GM19025 (cell line): ENCODE measurements around the gene WWTR1.

ENCODE experiments used
- ATAC-seq: cut with Tn5 transposase; IDR thresholded peaks from one replicate; pipeline ENCODE4 v1.9.1; 2021; ENCODE audit warnings: mild to moderate bottlenecking, low read depth, moderate library complexity; ENCODE audit not compliant: unreplicated experiment

The WWTR1 gene

GRCh38 chr3:149599236-149599635, 58.6 kb downstream of the WWTR1 start:
- no peak for ATAC-seq

- no peak for ATAC-seq
Measured at GRCh38 chr3:149596134-149596770, 61.6 kb downstream of the WWTR1 start.

- no peak for ATAC-seq
Measured at GRCh38 chr3:149593418-149594160, 64.2 kb downstream of the WWTR1 start.

- no peak for ATAC-seq
Measured at GRCh38 chr3:149592758-149593240, 65.0 kb downstream of the WWTR1 start.

GRCh38 chr3:149590691-149591441, 67.0 kb downstream of the WWTR1 start:
- no peak for ATAC-seq

- no peak for ATAC-seq
Measured at GRCh38 chr3:149589332-149589731, 68.5 kb downstream of the WWTR1 start.

- ATAC-seq: no peak
Measured at GRCh38 chr3:149588909-149589308, 68.9 kb downstream of the WWTR1 start.

GRCh38 chr3:149587383-149587782, 70.4 kb downstream of the WWTR1 start:
- ATAC-seq: no peak

- ATAC-seq: no peak
Measured at GRCh38 chr3:149586871-149587270, 71.0 kb downstream of the WWTR1 start.

GRCh38 chr3:149585401-149585726, 72.5 kb downstream of the WWTR1 start:
- ATAC-seq: peak; percentile 90

GRCh38 chr3:149583921-149584635, 73.7 kb downstream of the WWTR1 start:
- no peak for ATAC-seq

GRCh38 chr3:149582395-149582794, 75.4 kb downstream of the WWTR1 start:
- ATAC-seq: no peak

- no peak for ATAC-seq
Measured at GRCh38 chr3:149581681-149582370, 76.0 kb downstream of the WWTR1 start.

GRCh38 chr3:149581248-149581647, 76.6 kb downstream of the WWTR1 start:
- ATAC-seq: no peak

- no peak for ATAC-seq
Measured at GRCh38 chr3:149579838-149580542, 77.8 kb downstream of the WWTR1 start.

- ATAC-seq: no peak
Measured at GRCh38 chr3:149579161-149579560, 78.7 kb downstream of the WWTR1 start.

- ATAC-seq: no peak
Measured at GRCh38 chr3:149577801-149578200, 80.0 kb downstream of the WWTR1 start.

GRCh38 chr3:149575961-149576564, 81.8 kb downstream of the WWTR1 start:
- ATAC-seq: no peak
